Peyer's patch (tissue), 4 donors: ENCODE results near the gene LAIR2. TPM values are rescaled to one million over a fixed set of nuclear protein-coding genes. Genes with fewer than 3 reads are reported as not detected.
"Not testable (repeated sequence)": the region's sequence is repeated elsewhere in the genome, so short reads cannot be mapped to it uniquely, and the experiment has no call there.

Experiments
- DNase-seq, 3 donors: peaks; one replicate each; pipeline ENCODE4 v3.0.0-alpha.2; 2017 to 2019
- H3K27ac ChIP-seq, 4 donors: fragments of 200-600 bp; sonication (generic); one replicate each; pipeline ENCODE4 v1.5.1; 2016 to 2019
- H3K27me3 ChIP-seq, 2 donors: fragments of 200-600 bp; sonication (generic); one replicate each; pipeline ENCODE4 v1.5.1; 2019
- H3K36me3 ChIP-seq, 3 donors: fragments of 200-600 bp; sonication (generic); one replicate each; pipeline ENCODE4 v1.5.1; 2016 to 2019
- H3K4me1 ChIP-seq, 4 donors: fragments of 200-600 bp; sonication (generic); one replicate each; pipeline ENCODE4 v1.5.1; 2016 to 2019
- H3K4me3 ChIP-seq, 4 donors: fragments of 200-600 bp; sonication (generic); 1 replicate in 3 of 4; 2 replicates in 1 of 4; pipeline ENCODE4 v1.5.1; 2016 to 2019; ENCODE audit warnings: mild to moderate bottlenecking in 1 of 4
- H3K9me3 ChIP-seq, 4 donors: fragments of 200-600 bp; sonication (generic); one replicate each; pipeline ENCODE4 v1.5.1; 2016 to 2019; ENCODE audit warnings: mild to moderate bottlenecking in 1 of 4
- CTCF ChIP-seq, 6 experiments: fragments of 450-650 bp in 4 of 6; fragments of 200-600 bp in 2 of 6; sonication (generic) in 1 of 6; IDR thresholded peaks; one replicate each; pipeline ENCODE4 v1.5.1; 2017 to 2019; ENCODE audit warnings: antibody characterized with exemption in 6 of 6, mild to moderate bottlenecking in 3 of 6, moderate library complexity in 1 of 6
- POLR2A ChIP-seq, 2 donors: fragments of 450-650 bp; IDR thresholded peaks; one replicate each; pipeline ENCODE4 v1.5.1; 2017; ENCODE audit warnings: antibody characterized with exemption in 2 of 2, mild to moderate bottlenecking in 2 of 2, moderate library complexity in 2 of 2
- total RNA-seq, 4 donors: library from RNA; depleted of rRNA; stranded (reverse); fragments of >200 nt; gene quantifications; one replicate each; pipeline ENCODE4 v1.1.0, GENCODE V29; 2016

LAIR2 gene
- total RNA-seq, 4 donors from 2014 or later, result not detected

GRCh38 chr19:54493967-54494585, 8.6 kb upstream of the LAIR2 start:
- H3K27ac ChIP-seq, result no peak overlapping the region
- H3K36me3 ChIP-seq, result no peaks in the 10 kb centered on the region
- no peaks in the 10 kb centered on the region for H3K27me3 ChIP-seq
- TF ChIP-seq CTCF (IDR thresholded peaks at IDR 0.05), result no peak
- no peak for TF ChIP-seq POLR2A (IDR thresholded peaks at IDR 0.05)
- H3K4me1 ChIP-seq, result no peaks in the 10 kb centered on the region
- DNase-seq, result no peak
- no peaks in the 10 kb centered on the region for H3K9me3 ChIP-seq
- H3K4me3 ChIP-seq, result no peak overlapping the region

- not testable (repeated sequence) for DNase-seq, H3K36me3 ChIP-seq, H3K9me3 ChIP-seq, H3K27ac ChIP-seq, H3K27me3 ChIP-seq, H3K4me3 ChIP-seq, H3K4me1 ChIP-seq
Observed at GRCh38 chr19:54495284-54495683, 7.3 kb upstream of the LAIR2 start.

GRCh38 chr19:54497747-54498450, 4.7 kb upstream of the LAIR2 start:
- H3K4me1 ChIP-seq, H3K27ac ChIP-seq, H3K36me3 ChIP-seq, H3K9me3 ChIP-seq, H3K4me3 ChIP-seq, DNase-seq, H3K27me3 ChIP-seq: not testable (repeated sequence)

- H3K4me1 ChIP-seq, H3K9me3 ChIP-seq, H3K27ac ChIP-seq, H3K4me3 ChIP-seq, H3K36me3 ChIP-seq, DNase-seq, H3K27me3 ChIP-seq: not testable (repeated sequence)
Observed at GRCh38 chr19:54498451-54498772, 4.2 kb upstream of the LAIR2 start.

DNA sequence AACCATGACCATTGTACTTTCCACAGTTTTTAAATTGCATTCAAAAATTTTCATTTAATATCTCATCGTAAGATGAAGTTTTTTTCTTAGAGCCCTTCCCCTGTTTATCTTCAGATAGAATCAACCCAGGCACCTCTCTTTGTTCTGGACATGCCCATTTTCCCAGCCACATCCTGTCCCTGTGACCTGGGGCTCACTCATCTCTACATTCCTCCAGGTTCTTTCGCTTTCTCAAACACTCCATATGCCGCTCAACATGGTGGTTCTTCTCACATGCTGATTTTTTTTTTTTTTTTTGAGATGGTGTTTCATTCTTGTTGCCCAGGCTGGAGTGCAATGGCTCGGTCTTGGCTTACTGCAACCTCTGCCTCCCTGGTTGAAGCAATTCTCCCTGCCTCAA, 2.9 kb downstream of the LAIR2 start:
- H3K27ac ChIP-seq, H3K27me3 ChIP-seq, H3K4me1 ChIP-seq, H3K36me3 ChIP-seq, H3K4me3 ChIP-seq, H3K9me3 ChIP-seq, DNase-seq: not testable (repeated sequence)

DNA sequence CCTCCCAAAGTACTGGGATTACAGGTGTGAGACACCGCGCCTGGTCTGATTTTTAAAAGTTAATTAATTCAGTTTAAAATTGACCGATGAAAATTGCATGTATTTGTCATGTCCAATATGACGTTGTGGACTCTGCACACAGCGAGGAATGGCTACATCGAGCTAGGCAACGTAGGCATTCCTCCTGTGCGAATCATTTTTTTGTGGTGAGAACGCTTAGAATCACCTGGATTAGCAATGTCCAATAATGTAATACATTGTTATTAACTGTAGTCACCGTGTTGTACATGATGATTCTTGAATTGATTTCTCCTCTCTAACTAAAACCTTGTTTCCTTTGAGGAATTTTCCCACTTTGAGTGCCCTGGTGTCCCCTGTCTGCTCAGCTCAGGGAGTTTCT, 3.4 kb downstream of the LAIR2 start:
- Histone ChIP-seq H3K9me3 (no peaks in the 10 kb centered on the region), H3K4me1 (no peaks in the 10 kb centered on the region), H3K4me3 (no peak overlapping the region), H3K36me3 (no peaks in the 10 kb centered on the region), H3K27ac (no peak overlapping the region), H3K27me3 (no peaks in the 10 kb centered on the region)
- no peak for DNase-seq
- no peak for TF ChIP-seq POLR2A (IDR thresholded peaks at IDR 0.05)
- TF ChIP-seq CTCF (IDR thresholded peaks at IDR 0.05), result no peak

DNA sequence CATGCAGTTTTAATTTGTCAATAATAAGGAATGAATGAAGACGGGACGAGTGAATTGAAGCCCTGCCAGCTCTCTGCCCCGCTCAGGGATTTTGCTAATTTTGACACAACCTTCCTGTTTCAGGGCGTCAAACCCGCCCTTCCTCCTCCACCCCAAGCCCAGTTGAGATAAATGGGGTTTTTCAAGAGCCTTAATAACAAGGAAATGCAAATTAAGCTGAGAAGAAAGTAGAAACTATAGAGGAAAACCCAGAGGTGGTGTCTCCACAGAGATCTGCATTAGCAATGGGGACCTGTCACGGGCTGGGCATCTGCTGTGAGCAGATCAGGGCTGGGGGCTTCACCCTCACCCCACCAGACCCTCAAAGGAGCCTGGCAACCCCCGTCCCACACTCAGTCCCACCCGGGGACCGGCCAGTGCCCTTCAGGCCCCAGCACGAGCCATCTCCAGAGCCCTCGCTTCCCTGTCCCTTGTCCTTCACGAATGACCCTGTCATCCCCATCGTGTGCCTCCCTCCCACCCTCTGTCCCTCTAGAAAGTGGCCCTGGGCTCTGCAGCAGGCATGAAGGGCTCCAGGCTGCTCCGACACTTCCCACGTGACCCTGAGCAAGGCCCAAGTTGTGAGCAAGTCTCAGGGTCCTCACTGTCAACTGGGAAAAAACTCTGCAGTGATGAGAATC, 4.5 kb downstream of the LAIR2 start:
- H3K27me3 ChIP-seq, H3K4me1 ChIP-seq, H3K27ac ChIP-seq, H3K9me3 ChIP-seq, DNase-seq, H3K4me3 ChIP-seq, H3K36me3 ChIP-seq: not testable (repeated sequence)

DNA sequence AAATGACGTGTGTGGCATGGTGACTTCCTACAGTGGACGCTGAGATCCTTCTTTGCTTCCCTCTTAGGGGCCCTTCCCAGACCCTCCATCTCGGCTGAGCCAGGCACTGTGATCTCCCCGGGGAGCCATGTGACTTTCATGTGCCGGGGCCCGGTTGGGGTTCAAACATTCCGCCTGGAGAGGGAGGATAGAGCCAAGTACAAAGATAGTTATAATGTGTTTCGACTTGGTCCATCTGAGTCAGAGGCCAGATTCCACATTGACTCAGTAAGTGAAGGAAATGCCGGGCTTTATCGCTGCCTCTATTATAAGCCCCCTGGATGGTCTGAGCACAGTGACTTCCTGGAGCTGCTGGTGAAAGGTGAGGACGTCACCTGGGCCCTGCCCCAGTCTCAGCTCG, 5.2 kb downstream of the LAIR2 start:
- no peak for TF ChIP-seq POLR2A (IDR thresholded peaks at IDR 0.05)
- no peak for TF ChIP-seq CTCF (IDR thresholded peaks at IDR 0.05)
- Histone ChIP-seq H3K36me3 (no peaks in the 10 kb centered on the region), H3K9me3 (no peaks in the 10 kb centered on the region), H3K4me3 (no peak overlapping the region), H3K4me1 (no peaks in the 10 kb centered on the region), H3K27me3 (no peaks in the 10 kb centered on the region), H3K27ac (no peak overlapping the region)
- no peak for DNase-seq

DNA sequence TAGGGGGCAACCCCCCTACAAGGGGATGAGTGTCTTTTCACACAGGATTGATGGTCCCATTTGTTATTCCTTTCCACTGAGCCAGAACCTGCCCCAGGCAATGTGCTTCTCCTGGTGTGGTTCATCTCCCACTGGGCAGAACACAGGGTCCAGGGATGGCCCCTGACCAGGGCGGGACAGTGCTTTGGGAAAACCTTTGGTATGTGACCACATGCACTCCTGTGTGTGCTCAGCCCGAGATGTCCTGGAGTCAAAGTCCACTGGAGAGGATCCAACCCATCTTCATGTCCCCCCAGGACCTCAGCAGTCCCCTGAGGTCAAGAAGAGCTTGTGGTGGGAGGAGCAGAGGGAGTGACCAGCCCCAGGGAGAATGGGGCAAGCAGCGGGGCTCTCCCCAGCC, 5.9 kb downstream of the LAIR2 start:
- not testable (repeated sequence) for H3K4me3 ChIP-seq, H3K27me3 ChIP-seq, H3K36me3 ChIP-seq, H3K9me3 ChIP-seq, H3K27ac ChIP-seq, DNase-seq, H3K4me1 ChIP-seq

DNA sequence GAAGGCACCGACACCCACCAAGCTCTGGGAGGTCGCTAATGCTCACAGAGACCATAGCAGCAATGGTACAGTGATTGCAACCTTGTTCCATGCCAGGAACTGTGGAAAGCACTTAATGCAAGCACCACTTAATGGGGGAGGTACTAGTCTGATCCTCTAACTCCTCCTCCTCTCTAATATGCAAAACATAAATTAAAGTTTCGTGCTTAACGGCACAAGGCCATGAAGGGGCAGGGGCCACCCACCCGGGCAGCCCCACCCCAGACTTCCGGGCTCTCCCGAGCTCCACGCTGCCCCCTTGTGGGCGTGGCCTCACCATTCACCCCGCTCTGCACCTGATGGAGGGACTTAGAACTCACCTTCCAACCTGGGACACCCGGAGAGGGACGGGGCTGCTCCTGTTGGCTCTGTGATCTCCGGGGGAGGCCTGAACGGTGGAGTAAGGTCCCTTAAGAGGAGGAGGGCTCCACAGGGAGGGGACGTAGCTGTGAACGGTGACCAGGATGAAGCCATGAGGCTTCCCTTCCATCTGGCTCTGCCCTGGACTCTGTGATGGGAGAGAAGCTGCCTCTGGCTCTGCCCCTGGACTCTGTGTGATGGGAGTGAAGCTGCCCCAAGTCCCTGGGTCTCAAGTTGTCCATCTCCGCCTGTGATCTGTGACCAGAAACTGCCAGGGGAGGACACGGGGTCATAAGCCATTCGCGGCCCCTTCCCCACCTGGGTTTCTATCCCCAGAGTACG, 6.7 kb downstream of the LAIR2 start:
- H3K36me3 ChIP-seq, H3K9me3 ChIP-seq, H3K4me3 ChIP-seq, H3K27ac ChIP-seq, DNase-seq, H3K27me3 ChIP-seq, H3K4me1 ChIP-seq: not testable (repeated sequence)
